Measurements from ENCODE around the gene FBLL1. TPM values are rescaled to one million over a fixed set of nuclear protein-coding genes. Genes with fewer than 3 reads are reported as not detected.

Gene FBLL1
- total and polyA plus RNA-seq, 2 of the 4 experiments (the other 2 are of a cell fraction): 0.18 to 0.29 TPM

DNA sequence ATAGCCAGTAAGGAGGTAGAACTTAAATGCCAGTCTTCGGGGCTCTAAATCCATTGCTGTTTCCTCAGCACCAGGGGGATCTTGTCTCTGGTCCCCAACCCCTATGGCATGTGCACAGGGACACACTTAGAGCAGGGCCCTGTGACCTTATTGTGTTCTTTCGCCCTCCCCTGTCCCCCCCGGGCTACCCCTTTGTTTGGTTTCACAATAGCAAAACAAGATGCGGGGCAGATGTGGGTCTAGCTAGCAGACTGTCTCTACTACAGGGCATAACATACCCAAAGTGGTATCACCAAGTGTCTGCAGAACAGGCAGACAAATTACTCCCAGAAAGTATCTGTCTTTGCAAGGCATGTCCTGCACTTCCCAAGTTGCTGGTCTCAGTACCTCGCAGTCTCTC, 2.1 kb downstream of the FBLL1 start:
- no peak overlapping the region for H4K5ac ChIP-seq (ENCODE audit: low read depth, low read length)
- dilution Hi-C loops (cut with HindIII; ENCODE audit: low sequenced_read_pairs, unreplicated experiment) (no loop called here), in situ Hi-C loops (cut with MboI; ENCODE audit: low sequenced_read_pairs) (no loop called here), intact Hi-C loops (cut with micrococcal nuclease) (no loop called here)
- peaks cover 8% of the 10 kb centered on the region for H3K9me3 ChIP-seq (ENCODE audit: control insufficient read depth, insufficient read depth, low read length)
- no peak overlapping the region for H3K23ac ChIP-seq (ENCODE audit: low read depth, low read length)
- DNase-seq: no peak
- H3K4ac ChIP-seq (ENCODE audit: low read depth, low read length): no peak overlapping the region
- no peaks in the 10 kb centered on the region for H3K36me3 ChIP-seq (ENCODE audit: control insufficient read depth, insufficient read depth, low read length)
- peaks cover 2% of the 10 kb centered on the region; the same call in 1 of the 2 replicates for H3K4me1 ChIP-seq (ENCODE audit: control insufficient read depth, insufficient read depth, low read length)
- no peak overlapping the region for H3K4me3 ChIP-seq (ENCODE audit: insufficient read depth, low read depth, low read length)
- no peak overlapping the region for H2BK15ac ChIP-seq (ENCODE audit: low read depth, low read length)
- H3K27me3 ChIP-seq (ENCODE audit: control insufficient read depth, insufficient read depth, low read length): peaks cover 33% of the 10 kb centered on the region
- no peak for TF ChIP-seq CEBPB (IDR thresholded peaks at IDR 0.05; ENCODE audit: low read depth, low read length)
- no peak for TF ChIP-seq CHD1 (IDR thresholded peaks at IDR 0.05; ENCODE audit: low read depth, low read length)
- BruUV-seq (replicated peaks): no TSS peak
- H3K14ac ChIP-seq (replicated peaks; ENCODE audit: low read depth, low read length): no peak overlapping the region
- no peak overlapping the region for H3K4me2 ChIP-seq (ENCODE audit: low read depth, low read length)
- no peak for ATAC-seq (ENCODE audit: low read depth)
- 0 out of 2 replicates have a peak, but pooled peaks cover 3% of the 10 kb centered on the region for H3K9me1 ChIP-seq (ENCODE audit: insufficient read depth, low read length)
- no peak overlapping the region for H2AK5ac ChIP-seq (ENCODE audit: low read depth, low read length)
- no peak overlapping the region for H2BK120ac ChIP-seq (ENCODE audit: low read depth, low read length)
- H3K56ac ChIP-seq (ENCODE audit: extremely low read depth, insufficient read depth, low read length): no peak overlapping the region
- H2AK9ac ChIP-seq (replicated peaks; ENCODE audit: low read depth, low read length, poor library complexity): no peak overlapping the region
- no CpG with 5 or more reads among the region's 5 CpGs for WGBS, 2 experiments (ENCODE audit: extremely low coverage in 2 of 2, insufficient read length in 1 of 2)
- H3K79me1 ChIP-seq (ENCODE audit: low read depth in 1 of 2, low read length in 2 of 2): no peaks in the 10 kb centered on the region
- no peak overlapping the region for H4K91ac ChIP-seq (ENCODE audit: insufficient read depth, low read depth, low read length)
- ChIA-PET CTCF (no interaction called here), POLR2A (ENCODE audit: unreplicated experiment) (no interaction called here)
- no peak overlapping the region for H3K18ac ChIP-seq (ENCODE audit: low read depth, low read length)
- H4K8ac ChIP-seq (ENCODE audit: low read depth in 2 of 2, low read length in 2 of 2): no peak overlapping the region
- H2AFZ ChIP-seq (replicated peaks; ENCODE audit: low read length, poor library complexity): no peak overlapping the region
- no peak overlapping the region for H2BK20ac ChIP-seq (ENCODE audit: low read depth, low read length)
- H2BK5ac ChIP-seq (ENCODE audit: low read depth, low read length, poor library complexity, severe bottlenecking): no peak overlapping the region
- no peaks in the 10 kb centered on the region for H4K20me1 ChIP-seq (ENCODE audit: insufficient read depth, low read length)
- no peak overlapping the region for H3K27ac ChIP-seq (ENCODE audit: insufficient read depth, low read length)
- no peak overlapping the region for H3K9ac ChIP-seq (ENCODE audit: low read depth, low read length)
